Sciatic nerve (tissue), 2 donors: ENCODE data around the gene GPR25. TPM values are rescaled to one million over a fixed set of nuclear protein-coding genes. Genes with fewer than 3 reads are reported as not detected.

Source experiments
- ATAC-seq: fragments of 200-7000 bp; cut with Tn5 transposase; one replicate; pipeline ENCODE4 v1.9.1; 2020; ENCODE audit warnings: mild to moderate bottlenecking, moderate library complexity
- DNase-seq: peaks from one replicate; pipeline ENCODE4 v3.0.0-alpha.2; 2020; ENCODE audit warnings: low spot score
- intact Hi-C: fragments of 100-400 bp; cut with DNase I; formaldehyde crosslinking; loops from one replicate; pipeline ENCODE4 v1.14.2; 2022
- total RNA-seq: library from RNA; stranded (reverse); fragmentation: NEBNext Ultra II Directional; extraction: Animal tissue kit (Norgen Biotek cat#: 25700); gene quantifications from one replicate; pipeline ENCODE4 v1.2.1, GENCODE V29; 2021
- donor health status: DM: no; HTN: no; CAD: no.
- donor health status: DM: no; HTN: no; CAD: no.

GPR25 gene
- not detected for total RNA-seq

DNA sequence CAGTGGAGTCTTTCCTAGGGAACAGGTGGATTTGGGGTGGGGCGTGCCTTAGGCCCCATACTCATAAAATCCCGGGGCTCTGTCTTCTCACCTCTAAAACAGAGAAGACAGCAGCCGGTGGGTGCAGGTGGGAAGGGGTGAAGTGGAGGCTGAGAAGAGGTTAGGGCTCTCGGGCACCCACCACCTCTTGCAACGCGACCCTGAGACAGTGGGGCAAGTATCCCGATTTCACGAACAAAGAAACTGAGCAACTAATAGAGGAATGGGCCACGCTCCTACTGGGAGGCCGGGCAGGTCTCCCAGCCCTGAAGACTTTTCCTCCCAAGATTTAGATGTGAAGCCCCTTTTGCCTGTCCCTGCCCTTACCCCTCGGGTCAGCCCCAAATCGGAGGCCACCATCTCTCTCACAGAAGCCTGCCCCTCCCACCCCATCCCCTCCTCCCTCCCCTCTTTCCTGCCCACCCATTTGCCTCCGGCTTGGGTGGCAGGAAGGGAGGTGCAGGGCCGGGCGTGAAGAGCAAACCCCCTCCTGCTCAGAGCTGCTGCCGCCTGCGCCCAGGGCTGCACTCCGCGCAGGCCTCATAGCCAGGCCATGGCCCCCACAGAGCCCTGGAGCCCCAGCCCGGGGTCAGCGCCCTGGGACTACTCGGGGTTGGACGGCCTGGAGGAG lies at the start of gene GPR25:
GPR25 (plus strand) TSS at position 536 of the 670 bp plus-strand sequence; CDS start at position 593, 57 bp downstream.
- intact Hi-C loops, result no loop called here
- ATAC-seq, result no peak
- DNase-seq, result no peak

DNA sequence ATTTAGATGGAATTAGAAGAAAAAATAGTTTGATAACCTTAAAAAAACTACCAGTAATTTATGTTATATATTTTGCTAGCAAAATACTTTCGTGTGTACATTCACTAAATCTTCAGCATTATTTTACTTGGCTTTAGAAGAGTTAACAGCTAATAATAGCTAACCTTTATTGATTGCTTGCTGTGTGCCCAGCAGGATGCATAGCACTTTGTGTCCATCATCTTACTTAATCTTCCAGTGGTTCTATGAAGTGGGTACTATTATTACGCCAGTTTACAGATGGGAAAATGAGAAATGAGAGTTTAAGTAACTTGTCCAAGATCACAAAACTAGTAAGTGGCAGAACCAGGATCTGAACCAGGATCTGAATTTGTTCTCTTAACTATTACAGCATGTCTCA lies 41.7 kb upstream of the GPR25 start:
- intact Hi-C loops, result no loop called here
- ATAC-seq (no peak), DNase-seq (no peak)

GRCh38 chr1:200834383-200834782 lies 38.4 kb upstream of the GPR25 start:
- intact Hi-C loops, result no loop called here
- ATAC-seq (no peak), DNase-seq (no peak)

DNA sequence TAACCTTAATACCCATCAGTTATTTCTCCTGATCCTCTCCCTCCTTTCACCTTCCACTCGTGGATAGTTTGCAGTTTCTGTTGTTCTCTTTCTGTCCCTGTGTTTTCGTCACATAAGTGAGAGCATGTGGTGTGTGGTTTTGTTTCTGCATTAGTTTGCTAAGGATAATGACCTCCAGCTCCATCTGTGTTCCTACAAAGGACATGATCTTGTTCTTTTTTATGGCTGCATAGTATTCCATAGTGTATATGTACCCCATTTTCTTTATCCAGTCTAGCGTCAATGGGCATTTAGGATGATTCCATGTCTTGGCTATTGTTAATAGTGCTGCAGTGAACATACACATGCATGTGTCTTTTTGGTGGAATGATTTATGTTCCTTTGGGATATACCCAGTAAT lies 36.6 kb upstream of the GPR25 start:
- intact Hi-C loops, result no loop called here
- DNase-seq (no peak), ATAC-seq (no peak)

DNA sequence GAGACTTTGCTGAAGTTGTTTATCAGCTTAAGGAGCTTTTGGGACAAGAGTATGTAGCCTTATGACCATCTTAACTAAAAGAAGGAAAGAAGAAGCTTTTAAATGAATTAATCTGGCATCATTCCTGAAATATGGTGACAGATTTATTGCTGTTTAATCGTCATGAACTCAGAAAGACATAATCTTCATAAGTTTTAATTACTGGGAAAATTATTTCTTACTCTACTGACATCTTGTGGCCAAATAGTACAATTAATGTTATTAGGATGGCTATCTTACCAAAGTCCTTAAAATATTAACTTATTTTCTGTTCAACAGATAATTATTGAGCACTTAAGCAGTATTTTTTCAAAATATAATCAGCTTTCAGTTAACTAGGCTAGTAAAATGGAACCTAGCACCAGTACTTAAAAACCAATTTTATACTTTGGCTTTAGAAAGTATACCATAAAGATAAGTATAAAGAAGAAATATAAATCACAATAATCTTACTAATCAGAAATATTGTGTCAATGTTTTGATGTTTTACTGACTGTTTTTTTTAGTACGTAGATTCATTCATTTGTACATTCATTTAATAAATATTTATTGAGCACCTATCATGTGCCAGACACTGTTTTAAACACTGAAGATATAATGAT lies 34.7 kb upstream of the GPR25 start:
- DNase-seq (no peak), ATAC-seq (no peak)
- intact Hi-C loops, result no loop called here

- intact Hi-C loops, result no loop called here
- no peak for DNase-seq
- ATAC-seq, result no peak
Measured at GRCh38 chr1:200838676-200839445, 33.9 kb upstream of the GPR25 start.

GRCh38 chr1:200845360-200845759 lies 27.4 kb upstream of the GPR25 start:
- ATAC-seq, result no peak

GRCh38 chr1:200846398-200846797 lies 26.4 kb upstream of the GPR25 start:
- ATAC-seq, result no peak

More at GRCh38 chr1:200845360-200845759, 27.4 kb upstream of the GPR25 start:
- no peak for DNase-seq
- intact Hi-C loops, result no loop called here

GRCh38 chr1:200849430-200849829 lies 23.4 kb upstream of the GPR25 start:
- intact Hi-C loops, result no loop called here
- ATAC-seq, result no peak

More at GRCh38 chr1:200846398-200846797, 26.4 kb upstream of the GPR25 start:
- intact Hi-C loops, result no loop called here
- no peak for DNase-seq

DNA sequence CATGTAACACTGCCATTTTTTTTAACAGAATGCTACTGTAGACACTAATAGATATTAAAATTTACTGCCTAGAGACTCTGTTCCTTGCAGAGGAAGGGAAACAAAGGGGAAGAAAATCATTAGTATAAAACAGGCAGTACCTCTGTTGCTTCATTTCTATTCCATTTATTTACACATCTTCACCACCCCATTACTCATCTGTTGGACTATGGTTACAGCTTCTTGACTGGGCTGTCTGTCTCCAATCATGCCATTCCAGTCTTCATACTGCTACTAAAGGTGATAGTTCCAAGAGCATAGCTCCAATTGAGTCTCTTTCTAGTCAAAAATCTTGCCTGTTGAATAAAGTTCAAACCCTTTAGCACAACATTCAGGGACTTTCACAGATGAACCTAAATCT lies 22.2 kb upstream of the GPR25 start:
- no peak for DNase-seq
- no peak for ATAC-seq
- intact Hi-C loops, result no loop called here

More at GRCh38 chr1:200849430-200849829, 23.4 kb upstream of the GPR25 start:
- no peak for DNase-seq

DNA sequence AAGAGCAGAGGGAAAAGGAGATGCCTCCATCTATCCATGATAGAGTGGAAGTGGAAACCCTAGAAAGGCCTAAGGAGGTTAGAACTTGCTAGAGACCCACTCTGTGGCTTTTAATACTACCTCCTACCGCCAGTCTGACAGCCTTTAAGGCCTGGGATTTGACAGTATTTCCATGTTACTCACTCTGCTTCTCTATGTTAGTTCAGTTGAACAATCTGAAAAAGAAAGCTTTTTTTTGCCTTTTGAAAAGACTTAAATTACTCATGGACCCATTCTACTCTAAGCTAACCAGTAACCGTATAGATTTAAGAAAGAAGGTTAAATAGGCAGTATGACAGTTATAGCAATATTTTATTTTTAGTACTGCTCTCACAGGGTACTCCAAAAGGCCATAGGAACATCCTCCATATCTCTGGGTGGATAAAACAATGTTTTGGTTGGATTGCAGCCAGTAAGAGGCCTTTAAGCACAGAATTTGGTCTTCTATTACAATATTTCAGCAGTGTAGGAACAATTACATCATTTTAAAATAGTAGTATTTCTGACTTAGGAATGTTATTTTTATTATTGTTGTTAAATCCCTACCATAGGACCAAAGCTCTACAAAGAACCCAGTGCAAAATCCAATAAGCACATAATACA lies 15.9 kb upstream of the GPR25 start:
- intact Hi-C loops, result no loop called here
- DNase-seq (no peak), ATAC-seq (no peak)

- intact Hi-C loops, result no loop called here
- DNase-seq (no peak), ATAC-seq (no peak)
Measured at GRCh38 chr1:200857804-200858203, 15.0 kb upstream of the GPR25 start.

- intact Hi-C loops, result no loop called here
Measured at GRCh38 chr1:200861937-200862647, 10.7 kb upstream of the GPR25 start.

GRCh38 chr1:200862713-200863415 lies 9.9 kb upstream of the GPR25 start:
- DNase-seq, result no peak
- ATAC-seq, result no peak
- intact Hi-C loops, result no loop called here

More at GRCh38 chr1:200861937-200862647, 10.7 kb upstream of the GPR25 start:
- ATAC-seq (no peak), DNase-seq (no peak)

GRCh38 chr1:200866116-200866515 lies 6.7 kb upstream of the GPR25 start:
- ATAC-seq (no peak), DNase-seq (no peak)
- intact Hi-C loops, result no loop called here

- ATAC-seq (no peak), DNase-seq (no peak)
- intact Hi-C loops, result no loop called here
Measured at GRCh38 chr1:200866521-200866920, 6.3 kb upstream of the GPR25 start.

GRCh38 chr1:200867018-200867811 lies 5.6 kb upstream of the GPR25 start:
- no peak for ATAC-seq

GRCh38 chr1:200869376-200869752 lies 3.4 kb upstream of the GPR25 start:
- intact Hi-C loops, result no loop called here
- DNase-seq, result no peak
- no peak for ATAC-seq

More at GRCh38 chr1:200867018-200867811, 5.6 kb upstream of the GPR25 start:
- intact Hi-C loops, result no loop called here
- DNase-seq, result no peak
